Measurements from ENCODE around the gene NSD2. TPM values are rescaled to one million over a fixed set of nuclear protein-coding genes. Genes with fewer than 3 reads are reported as not detected.

Gene NSD2
- total and polyA plus RNA-seq, 4 donors: 59.0 to 102 (median 84.1) TPM

- 79% methylated on average over 24 of the region's 27 CpGs for WGBS (ENCODE audit: insufficient coverage)
- H3K27ac ChIP-seq (ENCODE audit: low read depth, low read length): no peak overlapping the region
These were observed 113.4 kb downstream of the NSD2 start for GRCh38 chr4:1984406-1985191.

GRCh38 chr4:1985294-1985693 lies 114.1 kb downstream of the NSD2 start:
- no peak for DNase-seq (ENCODE audit: low read depth in 4 of 6, low spot score in 6 of 6)
- 89% methylated on average over 11 of the region's 14 CpGs for WGBS (ENCODE audit: insufficient coverage)
- H3K27ac ChIP-seq (ENCODE audit: low read depth, low read length): no peak overlapping the region

More at GRCh38 chr4:1984406-1985191, 113.4 kb downstream of the NSD2 start:
- Histone ChIP-seq H3K4me1 (ENCODE audit: control insufficient read depth, insufficient read depth, low read length) (no peaks in the 10 kb centered on the region), H3K4me3 (ENCODE audit: low read depth, low read length) (no peak overlapping the region), H3K36me3 (ENCODE audit: control insufficient read depth, insufficient read depth, low read length) (peaks cover 97% of the 10 kb centered on the region), H3K27me3 (ENCODE audit: control insufficient read depth, insufficient read depth, low read length) (no peaks in the 10 kb centered on the region), H3K9me3 (ENCODE audit: control insufficient read depth, insufficient read depth, low read length) (no peaks in the 10 kb centered on the region)
- no peak for DNase-seq (ENCODE audit: low read depth in 4 of 6, low spot score in 6 of 6)

GRCh38 chr4:1985780-1986577 lies 114.8 kb downstream of the NSD2 start:
- no peak overlapping the region for H3K27ac ChIP-seq (ENCODE audit: low read depth, low read length)
- no peak for DNase-seq (ENCODE audit: low read depth in 4 of 6, low spot score in 6 of 6)
- WGBS (ENCODE audit: insufficient coverage): 88% methylated on average over 53 of the region's 54 CpGs
- H3K4me1 ChIP-seq (ENCODE audit: control insufficient read depth, insufficient read depth, low read length): no peaks in the 10 kb centered on the region
- H3K9me3 ChIP-seq (ENCODE audit: control insufficient read depth, insufficient read depth, low read length): no peaks in the 10 kb centered on the region
- H3K4me3 ChIP-seq (ENCODE audit: low read depth, low read length): no peak overlapping the region
- no peaks in the 10 kb centered on the region for H3K27me3 ChIP-seq (ENCODE audit: control insufficient read depth, insufficient read depth, low read length)
- peaks cover 97% of the 10 kb centered on the region for H3K36me3 ChIP-seq (ENCODE audit: control insufficient read depth, insufficient read depth, low read length)

More at GRCh38 chr4:1985294-1985693, 114.1 kb downstream of the NSD2 start:
- Histone ChIP-seq H3K4me3 (ENCODE audit: low read depth, low read length) (no peak overlapping the region), H3K9me3 (ENCODE audit: control insufficient read depth, insufficient read depth, low read length) (no peaks in the 10 kb centered on the region), H3K36me3 (ENCODE audit: control insufficient read depth, insufficient read depth, low read length) (peaks cover 97% of the 10 kb centered on the region), H3K27me3 (ENCODE audit: control insufficient read depth, insufficient read depth, low read length) (no peaks in the 10 kb centered on the region), H3K4me1 (ENCODE audit: control insufficient read depth, insufficient read depth, low read length) (no peaks in the 10 kb centered on the region)

- DNase-seq (ENCODE audit: low read depth in 4 of 6, low spot score in 6 of 6): no peak
- 89% methylated on average over 22 of the region's 22 CpGs for WGBS (ENCODE audit: insufficient coverage)
- Histone ChIP-seq H3K4me1 (ENCODE audit: control insufficient read depth, insufficient read depth, low read length) (no peaks in the 10 kb centered on the region), H3K27ac (ENCODE audit: low read depth, low read length) (no peak overlapping the region), H3K36me3 (ENCODE audit: control insufficient read depth, insufficient read depth, low read length) (peaks cover 97% of the 10 kb centered on the region), H3K27me3 (ENCODE audit: control insufficient read depth, insufficient read depth, low read length) (no peaks in the 10 kb centered on the region), H3K4me3 (ENCODE audit: low read depth, low read length) (no peak overlapping the region), H3K9me3 (ENCODE audit: control insufficient read depth, insufficient read depth, low read length) (no peaks in the 10 kb centered on the region)
These were observed 115.5 kb downstream of the NSD2 start for GRCh38 chr4:1986578-1987210.

- DNase-seq (ENCODE audit: low read depth in 4 of 6, low spot score in 6 of 6): no peak
- no peak overlapping the region for H3K27ac ChIP-seq (ENCODE audit: low read depth, low read length)
These were observed 116.1 kb downstream of the NSD2 start for GRCh38 chr4:1987296-1987695.

GRCh38 chr4:1987721-1988326 lies 116.6 kb downstream of the NSD2 start:
- Histone ChIP-seq H3K9me3 (ENCODE audit: control insufficient read depth, insufficient read depth, low read length) (no peaks in the 10 kb centered on the region), H3K27ac (ENCODE audit: low read depth, low read length) (no peak overlapping the region), H3K36me3 (ENCODE audit: control insufficient read depth, insufficient read depth, low read length) (peaks cover 100% of the 10 kb centered on the region), H3K4me1 (ENCODE audit: control insufficient read depth, insufficient read depth, low read length) (peaks cover 2% of the 10 kb centered on the region), H3K4me3 (ENCODE audit: low read depth, low read length) (no peak overlapping the region), H3K27me3 (ENCODE audit: control insufficient read depth, insufficient read depth, low read length) (no peaks in the 10 kb centered on the region)
- whole genome bisulfite sequencing (ENCODE audit: insufficient coverage): 90% methylated on average over 22 of the region's 26 CpGs
- no peak for DNase-seq (ENCODE audit: low read depth in 4 of 6, low spot score in 6 of 6)

More at GRCh38 chr4:1987296-1987695, 116.1 kb downstream of the NSD2 start:
- Histone ChIP-seq H3K9me3 (ENCODE audit: control insufficient read depth, insufficient read depth, low read length) (no peaks in the 10 kb centered on the region), H3K4me3 (ENCODE audit: low read depth, low read length) (no peak overlapping the region), H3K36me3 (ENCODE audit: control insufficient read depth, insufficient read depth, low read length) (peaks cover 100% of the 10 kb centered on the region), H3K4me1 (ENCODE audit: control insufficient read depth, insufficient read depth, low read length) (no peaks in the 10 kb centered on the region), H3K27me3 (ENCODE audit: control insufficient read depth, insufficient read depth, low read length) (no peaks in the 10 kb centered on the region)
- WGBS (ENCODE audit: insufficient coverage): 94% methylated on average over 19 of the region's 19 CpGs

- Histone ChIP-seq H3K36me3 (ENCODE audit: control insufficient read depth, insufficient read depth, low read length) (peaks cover 100% of the 10 kb centered on the region), H3K9me3 (ENCODE audit: control insufficient read depth, insufficient read depth, low read length) (no peaks in the 10 kb centered on the region), H3K27ac (ENCODE audit: low read depth, low read length) (no peak overlapping the region), H3K4me1 (ENCODE audit: control insufficient read depth, insufficient read depth, low read length) (peaks cover 6% of the 10 kb centered on the region), H3K4me3 (ENCODE audit: low read depth, low read length) (no peak overlapping the region), H3K27me3 (ENCODE audit: control insufficient read depth, insufficient read depth, low read length) (no peaks in the 10 kb centered on the region)
- WGBS (ENCODE audit: insufficient coverage): 97% methylated on average over 9 of the region's 12 CpGs
- no peak for DNase-seq (ENCODE audit: low read depth in 4 of 6, low spot score in 6 of 6)
These were observed 117.1 kb downstream of the NSD2 start for GRCh38 chr4:1988327-1988724.

GRCh38 chr4:1989533-1990347 lies 118.5 kb downstream of the NSD2 start:
- H3K9me3 ChIP-seq (ENCODE audit: control insufficient read depth, insufficient read depth, low read length): no peaks in the 10 kb centered on the region
- 96% methylated on average over 33 of the region's 33 CpGs for WGBS (ENCODE audit: insufficient coverage)
- no peak for DNase-seq (ENCODE audit: low read depth in 4 of 6, low spot score in 6 of 6)
- no peak overlapping the region for H3K4me3 ChIP-seq (ENCODE audit: low read depth, low read length)
- H3K27me3 ChIP-seq (ENCODE audit: control insufficient read depth, insufficient read depth, low read length): no peaks in the 10 kb centered on the region
- H3K27ac ChIP-seq (ENCODE audit: low read depth, low read length): no peak overlapping the region
- peaks cover 6% of the 10 kb centered on the region for H3K4me1 ChIP-seq (ENCODE audit: control insufficient read depth, insufficient read depth, low read length)
- peaks cover 89% of the 10 kb centered on the region for H3K36me3 ChIP-seq (ENCODE audit: control insufficient read depth, insufficient read depth, low read length)

GRCh38 chr4:1990348-1990645 lies 119.1 kb downstream of the NSD2 start:
- no peak for DNase-seq (ENCODE audit: low read depth in 4 of 6, low spot score in 6 of 6)
- Histone ChIP-seq H3K4me1 (ENCODE audit: control insufficient read depth, insufficient read depth, low read length) (peaks cover 6% of the 10 kb centered on the region), H3K27me3 (ENCODE audit: control insufficient read depth, insufficient read depth, low read length) (no peaks in the 10 kb centered on the region), H3K27ac (ENCODE audit: low read depth, low read length) (no peak overlapping the region), H3K9me3 (ENCODE audit: control insufficient read depth, insufficient read depth, low read length) (no peaks in the 10 kb centered on the region), H3K4me3 (ENCODE audit: low read depth, low read length) (no peak overlapping the region), H3K36me3 (ENCODE audit: control insufficient read depth, insufficient read depth, low read length) (peaks cover 84% of the 10 kb centered on the region)
- WGBS (ENCODE audit: insufficient coverage): 94% methylated on average over 10 of the region's 10 CpGs
